GM21390 (cell line): ENCODE measurements around the gene TDRD5.

Source experiments
- ATAC-seq: cut with Tn5 transposase; IDR thresholded peaks from one replicate; pipeline ENCODE4 v1.9.1; 2021; ENCODE audit not compliant: unreplicated experiment

TDRD5 gene

GRCh38 chr1:179731643-179732042 is 140.0 kb downstream of the TDRD5 start:
- ATAC-seq: no peak
